ENCODE results near the gene NHSL2. TPM values are rescaled to one million over a fixed set of nuclear protein-coding genes. Genes with fewer than 3 reads are reported as not detected.

The NHSL2 gene
- total and polyA plus RNA-seq, 2 of the 13 experiments (the other 11 are each of a cell fraction or from before 2014, with no cell fraction given) = not detected

DNA sequence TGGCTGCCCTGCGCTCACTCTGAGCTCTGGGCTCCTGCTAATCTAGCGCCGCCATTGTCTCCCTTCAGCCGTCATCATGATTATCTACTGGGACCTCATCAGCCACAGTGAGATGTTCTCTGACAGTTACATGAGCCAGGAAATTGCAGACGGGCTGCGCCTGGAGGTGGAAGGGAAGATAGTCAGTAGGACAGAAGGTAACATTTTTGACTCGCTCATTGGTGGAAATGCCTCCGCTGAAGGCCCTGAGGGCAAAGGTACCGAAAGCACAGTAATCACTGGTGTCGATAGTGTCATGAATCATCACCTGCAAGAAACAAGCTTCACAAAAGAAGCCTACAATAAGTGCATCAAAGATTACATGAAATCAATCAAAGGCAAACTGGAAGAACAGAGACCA, 249.1 kb downstream of the NHSL2 start (continued):
- TF ChIP-seq, protein P1, sequence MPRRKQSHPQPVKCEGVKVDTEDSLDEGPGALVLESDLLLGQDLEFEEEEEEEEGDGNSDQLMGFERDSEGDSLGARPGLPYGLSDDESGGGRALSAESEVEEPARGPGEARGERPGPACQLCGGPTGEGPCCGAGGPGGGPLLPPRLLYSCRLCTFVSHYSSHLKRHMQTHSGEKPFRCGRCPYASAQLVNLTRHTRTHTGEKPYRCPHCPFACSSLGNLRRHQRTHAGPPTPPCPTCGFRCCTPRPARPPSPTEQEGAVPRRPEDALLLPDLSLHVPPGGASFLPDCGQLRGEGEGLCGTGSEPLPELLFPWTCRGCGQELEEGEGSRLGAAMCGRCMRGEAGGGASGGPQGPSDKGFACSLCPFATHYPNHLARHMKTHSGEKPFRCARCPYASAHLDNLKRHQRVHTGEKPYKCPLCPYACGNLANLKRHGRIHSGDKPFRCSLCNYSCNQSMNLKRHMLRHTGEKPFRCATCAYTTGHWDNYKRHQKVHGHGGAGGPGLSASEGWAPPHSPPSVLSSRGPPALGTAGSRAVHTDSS (CRISPR knock-in tag; conservative IDR thresholded peaks at IDR 0.05) = no peak
- TF ChIP-seq PTBP1 (IDR thresholded peaks at IDR 0.05; ENCODE audit: low read depth, low read length, poor library complexity, severe bottlenecking) = no peak
- TF ChIP-seq, protein P2, sequence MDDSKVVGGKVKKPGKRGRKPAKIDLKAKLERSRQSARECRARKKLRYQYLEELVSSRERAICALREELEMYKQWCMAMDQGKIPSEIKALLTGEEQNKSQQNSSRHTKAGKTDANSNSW (CRISPR knock-in tag; IDR thresholded peaks at IDR 0.05; ENCODE audit: borderline replicate concordance) = no peak
- no peak for TF ChIP-seq ONECUT2 (CRISPR knock-in tag; IDR thresholded peaks at IDR 0.05)
- no peak for TF ChIP-seq SCMH1 (CRISPR knock-in tag; IDR thresholded peaks at IDR 0.05; ENCODE audit: borderline replicate concordance)
- no peak for TF ChIP-seq HES4 (CRISPR knock-in tag; IDR thresholded peaks at IDR 0.05; ENCODE audit: borderline replicate concordance)

DNA sequence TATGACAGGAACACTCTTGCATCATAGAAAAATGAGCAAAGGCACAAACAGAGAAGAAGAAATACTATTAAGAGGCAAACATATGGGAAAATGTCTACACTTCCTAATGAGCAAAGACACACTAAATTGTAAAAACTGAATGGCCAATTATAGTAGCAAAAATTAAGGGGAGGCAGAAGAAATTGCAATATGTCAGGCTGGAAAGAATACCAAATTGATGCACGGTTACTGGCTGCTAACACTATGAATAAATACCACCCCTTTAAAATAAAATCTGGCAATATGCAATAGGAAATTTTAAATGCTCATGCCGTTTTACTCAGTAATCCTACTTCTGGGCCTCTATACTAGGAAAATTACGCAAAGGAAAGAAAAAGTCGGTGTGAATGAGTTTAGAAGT, 254.9 kb downstream of the NHSL2 start:
- Histone ChIP-seq H3K4me3 (replicated peaks in 1 of 3; ENCODE audit: insufficient read depth in 1 of 3, low read depth in 2 of 3, low read length in 3 of 3) (no peak overlapping the region), H2AFZ (ENCODE audit: low read length) (no peak overlapping the region), H3K27ac (ENCODE audit: extremely low read length, insufficient read depth, low read length) (no peak overlapping the region), H3K36me3 (replicated peaks in 1 of 2; ENCODE audit: control insufficient read depth in 1 of 2, insufficient read depth in 2 of 2, low read length in 2 of 2) (no peaks in the 10 kb centered on the region), H3K9ac (ENCODE audit: insufficient read depth, low read depth, low read length) (no peak overlapping the region), H3K27me3 (ENCODE audit: control insufficient read depth in 1 of 2, insufficient read depth in 2 of 2, low read length in 2 of 2) (no peaks in the 10 kb centered on the region), H3K4me1 (ENCODE audit: insufficient read depth, low read length) (no peaks in the 10 kb centered on the region), H3K4me2 (ENCODE audit: low read depth, low read length) (no peak overlapping the region), H3K9me3 (ENCODE audit: low read length) (no peaks in the 10 kb centered on the region), H3K79me2 (ENCODE audit: insufficient read depth, low read length) (no peaks in the 10 kb centered on the region), H4K20me1 (ENCODE audit: insufficient read depth, low read length) (no peaks in the 10 kb centered on the region)
- ChIA-PET CTCF (ENCODE audit: low intra/inter-chr PET ratio, low total read pairs) (no interaction called here), POLR2A (no interaction called here)
- no TSS peak for BruUV-seq (replicated peaks)
- 23% methylated on average over 4 of the region's 4 CpGs for WGBS (ENCODE audit: low lambda C conversion rate)
- FAIRE-seq (no peak), ATAC-seq (no peak), DNase-seq (ENCODE audit: low spot score) (no peak)
- intact Hi-C loops (cut with micrococcal nuclease; ENCODE audit: unreplicated experiment) = no loop called here
- in situ Hi-C loops (cut with HindIII; ENCODE audit: extremely low pct_ligation_motif_present, low pct_unique_long_range_greater_than_20kb) = no loop called here
- TF ChIP-seq, protein P3, sequence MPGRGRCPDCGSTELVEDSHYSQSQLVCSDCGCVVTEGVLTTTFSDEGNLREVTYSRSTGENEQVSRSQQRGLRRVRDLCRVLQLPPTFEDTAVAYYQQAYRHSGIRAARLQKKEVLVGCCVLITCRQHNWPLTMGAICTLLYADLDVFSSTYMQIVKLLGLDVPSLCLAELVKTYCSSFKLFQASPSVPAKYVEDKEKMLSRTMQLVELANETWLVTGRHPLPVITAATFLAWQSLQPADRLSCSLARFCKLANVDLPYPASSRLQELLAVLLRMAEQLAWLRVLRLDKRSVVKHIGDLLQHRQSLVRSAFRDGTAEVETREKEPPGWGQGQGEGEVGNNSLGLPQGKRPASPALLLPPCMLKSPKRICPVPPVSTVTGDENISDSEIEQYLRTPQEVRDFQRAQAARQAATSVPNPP (CRISPR knock-in tag; IDR thresholded peaks at IDR 0.05) = no peak
- TF ChIP-seq ZFP37 (CRISPR knock-in tag; IDR thresholded peaks at IDR 0.05; ENCODE audit: borderline replicate concordance) = no peak
- TF ChIP-seq ZNF891 (CRISPR knock-in tag; IDR thresholded peaks at IDR 0.05) = no peak
- no peak for TF ChIP-seq ZNF251 (CRISPR knock-in tag; IDR thresholded peaks at IDR 0.05)
- TF ChIP-seq RAD51 (IDR thresholded peaks at IDR 0.05; ENCODE audit: borderline replicate concordance) = no peak
- TF ChIP-seq CHD4 (IDR thresholded peaks at IDR 0.05; ENCODE audit: borderline replicate concordance, low read length) = no peak
- TF ChIP-seq ZNF772 (CRISPR knock-in tag; IDR thresholded peaks at IDR 0.05) = no peak
- TF ChIP-seq RBAK (CRISPR knock-in tag; IDR thresholded peaks at IDR 0.05) = no peak
- no peak for TF ChIP-seq ZNF232 (CRISPR knock-in tag; IDR thresholded peaks at IDR 0.05; ENCODE audit: borderline replicate concordance)
- no peak for TF ChIP-seq ZNF350 (CRISPR knock-in tag; IDR thresholded peaks at IDR 0.05; ENCODE audit: borderline replicate concordance, low read depth)
- TF ChIP-seq, protein P4, sequence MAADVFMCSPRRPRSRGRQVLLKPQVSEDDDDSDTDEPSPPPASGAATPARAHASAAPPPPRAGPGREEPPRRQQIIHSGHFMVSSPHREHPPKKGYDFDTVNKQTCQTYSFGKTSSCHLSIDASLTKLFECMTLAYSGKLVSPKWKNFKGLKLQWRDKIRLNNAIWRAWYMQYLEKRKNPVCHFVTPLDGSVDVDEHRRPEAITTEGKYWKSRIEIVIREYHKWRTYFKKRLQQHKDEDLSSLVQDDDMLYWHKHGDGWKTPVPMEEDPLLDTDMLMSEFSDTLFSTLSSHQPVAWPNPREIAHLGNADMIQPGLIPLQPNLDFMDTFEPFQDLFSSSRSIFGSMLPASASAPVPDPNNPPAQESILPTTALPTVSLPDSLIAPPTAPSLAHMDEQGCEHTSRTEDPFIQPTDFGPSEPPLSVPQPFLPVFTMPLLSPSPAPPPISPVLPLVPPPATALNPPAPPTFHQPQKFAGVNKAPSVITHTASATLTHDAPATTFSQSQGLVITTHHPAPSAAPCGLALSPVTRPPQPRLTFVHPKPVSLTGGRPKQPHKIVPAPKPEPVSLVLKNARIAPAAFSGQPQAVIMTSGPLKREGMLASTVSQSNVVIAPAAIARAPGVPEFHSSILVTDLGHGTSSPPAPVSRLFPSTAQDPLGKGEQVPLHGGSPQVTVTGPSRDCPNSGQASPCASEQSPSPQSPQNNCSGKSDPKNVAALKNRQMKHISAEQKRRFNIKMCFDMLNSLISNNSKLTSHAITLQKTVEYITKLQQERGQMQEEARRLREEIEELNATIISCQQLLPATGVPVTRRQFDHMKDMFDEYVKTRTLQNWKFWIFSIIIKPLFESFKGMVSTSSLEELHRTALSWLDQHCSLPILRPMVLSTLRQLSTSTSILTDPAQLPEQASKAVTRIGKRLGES (CRISPR knock-in tag; IDR thresholded peaks at IDR 0.05; ENCODE audit: borderline replicate concordance) = no peak
- no peak for TF ChIP-seq ZNF180 (CRISPR knock-in tag; IDR thresholded peaks at IDR 0.05; ENCODE audit: borderline replicate concordance, low read depth)

All from HepG2 (cell line).